Vagina (tissue), 2 donors: ENCODE data around the gene FN1.

Source experiments
- POLR2A ChIP-seq, 2 donors: fragments of 450-650 bp; IDR thresholded peaks; one replicate each; pipeline ENCODE4 v1.6.1; 2017; ENCODE audit warnings: antibody characterized with exemption in 2 of 2, mild to moderate bottlenecking in 2 of 2, moderate library complexity in 2 of 2
- POLR2AphosphoS5 ChIP-seq, 2 donors: sonication (generic); formaldehyde crosslinking; IDR thresholded peaks; one replicate each; pipeline ENCODE4 v1.9.0; 2017; ENCODE audit warnings: antibody characterized with exemption in 2 of 2, mild to moderate bottlenecking in 2 of 2, low read depth in 1 of 2; ENCODE audit not compliant: insufficient read depth in 1 of 2
- TF ChIP-seq, protein P1 (sequence below), 3 experiments: fragments of 450-650 bp in 2 of 3; fragments of 200-600 bp in 1 of 3; sonication (generic) in 1 of 3; IDR thresholded peaks; one replicate each; pipeline ENCODE4 v1.5.1; 2017 to 2019; ENCODE audit warnings: antibody characterized with exemption in 3 of 3, mild to moderate bottlenecking in 2 of 3, moderate library complexity in 2 of 3

DNA sequence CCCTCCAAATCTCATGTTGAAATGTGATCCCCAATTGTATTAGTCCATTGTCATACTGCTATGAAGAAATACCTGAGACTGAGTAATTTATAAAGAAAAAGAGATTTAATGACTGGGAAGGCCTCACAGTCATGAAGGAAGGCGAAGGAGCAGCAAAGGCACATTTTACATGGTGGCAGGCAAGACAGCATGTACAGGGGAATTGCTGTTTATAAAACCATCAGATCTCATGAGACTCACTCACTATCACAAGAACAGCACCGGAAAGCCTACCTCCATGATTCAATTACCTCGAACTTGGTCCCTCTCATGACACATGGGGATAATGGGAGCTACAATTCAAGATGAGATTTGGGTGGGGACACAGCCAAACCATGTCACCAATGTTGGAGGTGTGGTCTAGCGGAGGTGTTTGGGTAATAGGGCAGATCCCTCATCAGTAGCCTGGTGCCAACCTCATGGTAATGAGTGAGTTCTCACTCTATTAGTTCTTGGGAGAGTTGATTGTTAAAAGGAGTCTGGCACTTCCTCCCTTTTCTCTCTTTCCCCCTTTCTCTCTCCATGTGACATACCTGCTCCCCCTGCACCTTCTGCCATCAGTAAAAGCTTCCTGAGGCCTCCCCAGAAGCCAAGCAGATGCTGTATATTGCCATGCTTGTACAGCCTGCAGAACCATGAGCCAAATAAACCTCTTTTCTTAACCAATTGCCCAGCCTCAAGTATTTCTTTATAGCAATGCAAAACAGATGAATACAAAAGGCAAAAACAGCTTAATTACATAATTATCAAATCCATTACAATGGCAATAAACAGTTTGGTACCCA, 14.5 kb upstream of the FN1 start:
- TF ChIP-seq, protein P1, sequence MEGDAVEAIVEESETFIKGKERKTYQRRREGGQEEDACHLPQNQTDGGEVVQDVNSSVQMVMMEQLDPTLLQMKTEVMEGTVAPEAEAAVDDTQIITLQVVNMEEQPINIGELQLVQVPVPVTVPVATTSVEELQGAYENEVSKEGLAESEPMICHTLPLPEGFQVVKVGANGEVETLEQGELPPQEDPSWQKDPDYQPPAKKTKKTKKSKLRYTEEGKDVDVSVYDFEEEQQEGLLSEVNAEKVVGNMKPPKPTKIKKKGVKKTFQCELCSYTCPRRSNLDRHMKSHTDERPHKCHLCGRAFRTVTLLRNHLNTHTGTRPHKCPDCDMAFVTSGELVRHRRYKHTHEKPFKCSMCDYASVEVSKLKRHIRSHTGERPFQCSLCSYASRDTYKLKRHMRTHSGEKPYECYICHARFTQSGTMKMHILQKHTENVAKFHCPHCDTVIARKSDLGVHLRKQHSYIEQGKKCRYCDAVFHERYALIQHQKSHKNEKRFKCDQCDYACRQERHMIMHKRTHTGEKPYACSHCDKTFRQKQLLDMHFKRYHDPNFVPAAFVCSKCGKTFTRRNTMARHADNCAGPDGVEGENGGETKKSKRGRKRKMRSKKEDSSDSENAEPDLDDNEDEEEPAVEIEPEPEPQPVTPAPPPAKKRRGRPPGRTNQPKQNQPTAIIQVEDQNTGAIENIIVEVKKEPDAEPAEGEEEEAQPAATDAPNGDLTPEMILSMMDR (IDR thresholded peaks at IDR 0.05) = no peak
- TF ChIP-seq POLR2AphosphoS5 (IDR thresholded peaks at IDR 0.05; ENCODE audit: insufficient read depth in 1 of 2, low read depth in 1 of 2) (no peak), POLR2A (IDR thresholded peaks at IDR 0.05) (no peak)
